Epithelial cell of esophagus (primary cell): ENCODE results near the gene MCTS1.
A peak's percentile ranks its signal among the peaks of the same experiment; 100 is the strongest.
"Not testable (repeated sequence)": the region's sequence is repeated elsewhere in the genome, so short reads cannot be mapped to it uniquely, and the experiment has no call there.

Source experiments
- DNase-seq: peaks from one replicate; pipeline ENCODE4 v3.0.0; 2010; ENCODE audit warnings: low read depth
- H3K4me3 ChIP-seq: 2 replicates; pipeline ENCODE4 v1.5.1; 2011; ENCODE audit warnings: mild to moderate bottlenecking, low read length, control low read depth
- TF ChIP-seq, protein P1 (sequence below): IDR thresholded peaks from 2 replicates; pipeline ENCODE4 v1.5.1; 2011; ENCODE audit warnings: low read depth, mild to moderate bottlenecking, low read length, control low read depth, inconsistent platforms; ENCODE audit not compliant: insufficient read depth; ENCODE audit errors: missing control alignments

Gene MCTS1

DNA sequence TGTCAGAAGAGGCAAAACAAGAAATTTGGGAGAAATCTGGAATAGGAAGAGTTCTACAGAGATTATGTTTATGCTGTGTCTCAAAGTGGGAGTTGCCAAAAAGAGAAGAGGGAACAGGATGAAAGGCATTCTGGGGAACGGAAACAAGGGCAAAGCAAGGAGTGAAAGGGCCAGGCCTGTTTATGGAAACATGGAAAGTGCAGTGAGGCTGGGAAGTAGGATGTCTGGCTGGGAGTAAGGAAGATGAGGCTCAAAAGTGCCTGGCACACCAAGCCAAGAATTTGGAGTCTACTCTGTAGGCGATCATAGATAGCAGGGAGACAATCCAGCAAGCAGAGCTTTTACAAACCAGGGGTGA is 41.4 kb upstream of the MCTS1 start:
- no peak overlapping the region for H3K4me3 ChIP-seq
- TF ChIP-seq, protein P1, sequence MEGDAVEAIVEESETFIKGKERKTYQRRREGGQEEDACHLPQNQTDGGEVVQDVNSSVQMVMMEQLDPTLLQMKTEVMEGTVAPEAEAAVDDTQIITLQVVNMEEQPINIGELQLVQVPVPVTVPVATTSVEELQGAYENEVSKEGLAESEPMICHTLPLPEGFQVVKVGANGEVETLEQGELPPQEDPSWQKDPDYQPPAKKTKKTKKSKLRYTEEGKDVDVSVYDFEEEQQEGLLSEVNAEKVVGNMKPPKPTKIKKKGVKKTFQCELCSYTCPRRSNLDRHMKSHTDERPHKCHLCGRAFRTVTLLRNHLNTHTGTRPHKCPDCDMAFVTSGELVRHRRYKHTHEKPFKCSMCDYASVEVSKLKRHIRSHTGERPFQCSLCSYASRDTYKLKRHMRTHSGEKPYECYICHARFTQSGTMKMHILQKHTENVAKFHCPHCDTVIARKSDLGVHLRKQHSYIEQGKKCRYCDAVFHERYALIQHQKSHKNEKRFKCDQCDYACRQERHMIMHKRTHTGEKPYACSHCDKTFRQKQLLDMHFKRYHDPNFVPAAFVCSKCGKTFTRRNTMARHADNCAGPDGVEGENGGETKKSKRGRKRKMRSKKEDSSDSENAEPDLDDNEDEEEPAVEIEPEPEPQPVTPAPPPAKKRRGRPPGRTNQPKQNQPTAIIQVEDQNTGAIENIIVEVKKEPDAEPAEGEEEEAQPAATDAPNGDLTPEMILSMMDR = no peak
- DNase-seq = no peak

DNA sequence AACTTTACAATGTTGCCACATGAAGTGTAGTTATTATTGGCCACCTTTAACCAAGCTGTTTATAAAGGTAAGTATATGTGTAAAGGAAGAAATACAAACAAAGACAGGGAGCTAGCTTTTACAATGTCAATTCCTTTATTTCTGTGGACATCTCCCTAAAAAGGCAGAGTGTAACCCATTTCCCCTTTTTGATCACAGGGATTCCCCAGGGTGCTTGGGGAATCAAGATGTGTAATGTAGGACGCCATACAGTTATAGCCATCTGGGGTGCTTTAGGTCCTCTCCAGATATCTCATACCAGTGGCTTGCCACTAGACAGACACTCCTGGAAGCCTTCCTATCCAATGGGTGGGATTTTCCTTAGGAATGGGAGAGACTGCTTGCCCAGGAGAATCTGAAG is 39.0 kb upstream of the MCTS1 start:
- no peak for DNase-seq
- TF ChIP-seq, protein P1 = no peak
- H3K4me3 ChIP-seq = no peak overlapping the region

- no peak overlapping the region for H3K4me3 ChIP-seq
- TF ChIP-seq, protein P1 = no peak
- no peak for DNase-seq
Measured at GRCh38 chrX:120566817-120567216, 37.1 kb upstream of the MCTS1 start.

DNA sequence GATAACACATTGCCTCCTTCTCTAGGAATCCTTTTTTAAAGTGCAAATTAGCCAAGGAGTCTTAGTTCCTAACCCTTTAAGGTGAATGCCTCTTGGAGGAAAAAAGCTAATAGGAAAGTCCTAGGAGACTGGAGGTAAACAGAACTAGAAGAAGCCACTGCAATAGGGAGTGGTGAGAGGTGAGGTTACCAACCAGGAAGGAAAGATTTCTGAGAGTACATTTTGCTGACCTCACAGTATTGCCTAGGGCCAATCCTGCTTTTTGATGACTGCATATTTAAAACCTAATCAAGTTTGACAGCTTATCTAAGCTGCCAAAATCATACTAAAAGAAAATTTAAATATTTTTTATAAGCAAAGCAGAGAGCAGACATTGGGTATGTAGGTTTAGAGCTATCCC is 35.9 kb upstream of the MCTS1 start:
- DNase-seq = peak; percentile 69
- TF ChIP-seq, protein P1 = no peak
- no peak overlapping the region for H3K4me3 ChIP-seq

GRCh38 chrX:120568609-120569008 is 35.3 kb upstream of the MCTS1 start:
- DNase-seq = no peak
- H3K4me3 ChIP-seq = no peak overlapping the region
- TF ChIP-seq, protein P1 = no peak

DNA sequence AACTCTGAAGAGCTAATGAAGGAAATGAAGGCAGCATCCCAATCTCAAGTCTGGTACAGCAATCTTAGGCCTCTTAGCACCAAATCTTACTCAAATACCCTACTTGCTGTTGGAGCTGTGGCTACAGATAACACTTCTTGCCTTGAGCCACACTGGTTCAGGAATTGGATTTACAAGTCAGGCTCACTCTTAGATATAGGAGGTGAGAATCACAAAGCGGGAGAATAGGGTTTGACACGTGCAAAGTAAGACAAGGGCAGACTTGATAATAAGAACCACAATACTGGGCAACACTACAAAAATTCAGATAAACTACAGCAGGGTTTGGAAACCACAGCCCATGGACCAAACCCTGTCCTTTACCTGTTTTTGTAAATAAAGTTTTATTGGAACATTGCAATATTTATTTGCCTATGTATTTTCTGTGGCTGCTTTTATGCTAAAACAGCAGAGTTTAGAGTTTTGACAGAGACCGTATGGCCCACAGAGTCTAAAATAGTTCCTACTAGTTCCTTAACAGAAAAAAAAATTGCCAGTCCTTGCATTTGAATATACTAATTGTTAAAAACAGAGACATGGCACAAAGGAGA is 33.8 kb upstream of the MCTS1 start:
- H3K4me3 ChIP-seq = no peak overlapping the region
- TF ChIP-seq, protein P1 = no peak
- no peak for DNase-seq

DNA sequence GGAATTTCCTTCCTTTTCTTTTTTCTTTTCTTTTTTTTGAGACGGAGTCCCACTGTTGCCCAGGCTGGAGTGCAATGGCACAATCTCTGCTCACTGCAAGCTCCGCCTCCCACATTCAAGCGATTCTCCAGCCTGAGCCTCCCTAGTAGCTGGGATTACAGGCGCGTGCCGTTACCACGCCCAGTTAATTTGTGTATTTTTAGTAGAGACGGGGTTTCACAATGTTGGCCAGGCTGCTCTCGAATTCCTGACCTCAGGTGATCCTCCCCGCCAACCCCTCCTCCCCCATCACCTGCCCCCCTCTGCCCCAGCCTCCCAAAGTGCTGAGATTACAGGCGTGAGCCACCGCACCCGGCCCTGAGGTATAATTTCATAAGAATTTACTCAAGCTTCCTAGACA is 30.1 kb upstream of the MCTS1 start:
- DNase-seq, H3K4me3 ChIP-seq: not testable (repeated sequence)
